Nephron progenitor cell (in vitro differentiated cells): ENCODE results near the gene IL1R2.

Experiments
- DNase-seq: peaks from one replicate; pipeline ENCODE4 v3.0.0; 2021
- H3K27ac Mint-ChIP-seq: 2 replicates; pipeline ENCODE4 v1.8.0; 2021; ENCODE audit warnings: mild to moderate bottlenecking, moderate library complexity, mixed read lengths
- H3K27me3 Mint-ChIP-seq: 2 replicates; pipeline ENCODE4 v1.8.0; 2021; ENCODE audit warnings: mild to moderate bottlenecking, low read depth, mixed read lengths; ENCODE audit not compliant: poor library complexity
- H3K36me3 Mint-ChIP-seq: 2 replicates; pipeline ENCODE4 v1.8.0; 2021; ENCODE audit warnings: low read depth, mixed read lengths
- H3K4me1 Mint-ChIP-seq: 2 replicates; pipeline ENCODE4 v1.8.0; 2021; ENCODE audit warnings: mixed read lengths
- H3K4me3 Mint-ChIP-seq: 2 replicates; pipeline ENCODE4 v1.8.0; 2021; ENCODE audit warnings: mild to moderate bottlenecking, moderate library complexity, mixed read lengths
- H3K9me3 Mint-ChIP-seq: 2 replicates; pipeline ENCODE4 v1.8.0; 2021; ENCODE audit warnings: mild to moderate bottlenecking, moderate library complexity, mixed read lengths
- CTCF ChIP-seq: fragments of 200-600 bp; sonication (generic); IDR thresholded peaks from 2 replicates; pipeline ENCODE4 v1.5.0; 2021; ENCODE audit warnings: antibody characterized with exemption

Gene IL1R2

GRCh38 chr2:102018823-102019445 lies 27.2 kb downstream of the IL1R2 start:
- H3K9me3 Mint-ChIP-seq: peaks cover under 1% of the 10 kb centered on the region
- H3K36me3 Mint-ChIP-seq: no peaks in the 10 kb centered on the region
- H3K4me1 Mint-ChIP-seq: peaks cover 12% of the 10 kb centered on the region
- H3K27ac Mint-ChIP-seq: no peak overlapping the region
- peaks cover 7% of the 10 kb centered on the region for H3K27me3 Mint-ChIP-seq
- DNase-seq: no peak
- TF ChIP-seq CTCF: no peak
- H3K4me3 Mint-ChIP-seq: no peak overlapping the region

- TF ChIP-seq CTCF: peak; percentile 99
- Mint-ChIP-seq H3K36me3 (no peaks in the 10 kb centered on the region), H3K9me3 (no peaks in the 10 kb centered on the region), H3K27ac (no peak overlapping the region), H3K27me3 (peaks cover 7% of the 10 kb centered on the region), H3K4me1 (peaks cover 27% of the 10 kb centered on the region), H3K4me3 (no peak overlapping the region)
- peak; percentile 90 for DNase-seq
Measured at GRCh38 chr2:102020596-102021170, 28.9 kb downstream of the IL1R2 start.

- no peak overlapping the region for H3K4me3 Mint-ChIP-seq
- H3K9me3 Mint-ChIP-seq: no peaks in the 10 kb centered on the region
- peaks cover 38% of the 10 kb centered on the region for H3K4me1 Mint-ChIP-seq
- DNase-seq: no peak
- no peaks in the 10 kb centered on the region for H3K36me3 Mint-ChIP-seq
- peaks cover 9% of the 10 kb centered on the region for H3K27me3 Mint-ChIP-seq
- H3K27ac Mint-ChIP-seq: no peak overlapping the region
- TF ChIP-seq CTCF: no peak
Measured at GRCh38 chr2:102021779-102022178, 30.0 kb downstream of the IL1R2 start.

- Mint-ChIP-seq H3K27me3 (peaks cover 9% of the 10 kb centered on the region), H3K4me1 (peaks cover 50% of the 10 kb centered on the region)
- TF ChIP-seq CTCF: no peak
Measured at GRCh38 chr2:102022884-102023539, 31.3 kb downstream of the IL1R2 start.

GRCh38 chr2:102024410-102024809 lies 32.6 kb downstream of the IL1R2 start:
- Mint-ChIP-seq H3K9me3 (peaks cover 7% of the 10 kb centered on the region), H3K4me1 (peaks cover 59% of the 10 kb centered on the region), H3K4me3 (no peak overlapping the region), H3K36me3 (no peaks in the 10 kb centered on the region), H3K27me3 (peaks cover 9% of the 10 kb centered on the region), H3K27ac (no peak overlapping the region)
- TF ChIP-seq CTCF: no peak
- DNase-seq: no peak

More at GRCh38 chr2:102022884-102023539, 31.3 kb downstream of the IL1R2 start:
- no peak overlapping the region for H3K4me3 Mint-ChIP-seq
- H3K36me3 Mint-ChIP-seq: no peaks in the 10 kb centered on the region
- H3K9me3 Mint-ChIP-seq: no peaks in the 10 kb centered on the region
- no peak for DNase-seq
- no peak overlapping the region for H3K27ac Mint-ChIP-seq
